H1 (cell line): ENCODE measurements around the gene LANCL3.

Source experiments
- BRCA1 ChIP-seq: IDR thresholded peaks from 2 replicates; pipeline ENCODE4 v1.6.1; 2012; ENCODE audit warnings: low read depth, low read length, improper control_type of control experiment
- EGR1 ChIP-seq: IDR thresholded peaks from 2 replicates; pipeline ENCODE4 v1.6.1; 2011; ENCODE audit warnings: low read depth, low read length, borderline replicate concordance
- EP300 ChIP-seq, 2 experiments: IDR thresholded peaks; 1 replicate in 1 of 2; 2 replicates in 1 of 2; pipeline ENCODE4 v1.6.1; 2011 to 2012; ENCODE audit warnings: low read depth in 2 of 2, low read length in 2 of 2, mild to moderate bottlenecking in 2 of 2, borderline replicate concordance in 1 of 2, inconsistent platforms in 1 of 2, moderate library complexity in 1 of 2
- EZH2 ChIP-seq: fragments of 200-600 bp; sonication (generic); IDR thresholded peaks from 2 replicates; pipeline ENCODE4 v1.7.1; 2012; ENCODE audit warnings: low read depth, mild to moderate bottlenecking, moderate library complexity, low read length, inconsistent platforms; ENCODE audit not compliant: severe bottlenecking
- JUND ChIP-seq: IDR thresholded peaks from 2 replicates; pipeline ENCODE4 v1.6.1; 2011; ENCODE audit warnings: mild to moderate bottlenecking, improper control_type of control experiment, low read length
- KDM5A ChIP-seq: fragments of 200-600 bp; IDR thresholded peaks from 2 replicates; pipeline ENCODE4 v1.7.1; 2012; ENCODE audit warnings: mild to moderate bottlenecking, low read length, inconsistent platforms, mixed read lengths
- POLR2A ChIP-seq, 2 experiments: IDR thresholded peaks; 1 replicate in 1 of 2; 2 replicates in 1 of 2; pipeline ENCODE4 v1.6.1; 2011; ENCODE audit warnings: low read depth in 2 of 2, low read length in 2 of 2, mild to moderate bottlenecking in 2 of 2; ENCODE audit errors: control extremely low read depth in 1 of 2
- POLR2AphosphoS5 ChIP-seq: IDR thresholded peaks from 2 replicates; pipeline ENCODE4 v1.6.1; 2011; ENCODE audit warnings: low read depth, low read length
- SAP30 ChIP-seq: fragments of 300-600 bp; sonication (generic); IDR thresholded peaks from 2 replicates; pipeline ENCODE4 v1.7.1; 2012; ENCODE audit warnings: low read length, moderate library complexity, mild to moderate bottlenecking, inconsistent platforms; ENCODE audit not compliant: insufficient read depth, insufficient replicate concordance
- SIN3A ChIP-seq, 2 experiments: IDR thresholded peaks in 1 of 2; conservative IDR thresholded peaks in 1 of 2; 2 replicates each; pipeline ENCODE4 v1.6.1; 2011 to 2012; ENCODE audit warnings: low read length in 2 of 2, improper control_type of control experiment in 1 of 2, low read depth in 1 of 2, mild to moderate bottlenecking in 1 of 2
- SRF ChIP-seq: IDR thresholded peaks from 2 replicates; pipeline ENCODE4 v1.6.1; 2011; ENCODE audit warnings: mild to moderate bottlenecking, low read depth, low read length, moderate library complexity
- ZNF274 ChIP-seq: IDR thresholded peaks from 2 replicates; pipeline ENCODE4 v1.7.0; 2012; ENCODE audit warnings: low read length, borderline replicate concordance; ENCODE audit errors: extremely low read depth
- TF ChIP-seq, protein P1 (sequence below), 3 experiments: IDR thresholded peaks; 1 replicate in 2 of 3; 2 replicates in 1 of 3; pipeline versions ENCODE4 v1.5.1 to v1.6.1; 2011; ENCODE audit warnings: low read length in 3 of 3, mild to moderate bottlenecking in 3 of 3, inconsistent platforms in 2 of 3, low read depth in 1 of 3, moderate library complexity in 1 of 3; ENCODE audit not compliant: insufficient read depth in 1 of 3; ENCODE audit errors: control extremely low read depth in 1 of 3

DNA sequence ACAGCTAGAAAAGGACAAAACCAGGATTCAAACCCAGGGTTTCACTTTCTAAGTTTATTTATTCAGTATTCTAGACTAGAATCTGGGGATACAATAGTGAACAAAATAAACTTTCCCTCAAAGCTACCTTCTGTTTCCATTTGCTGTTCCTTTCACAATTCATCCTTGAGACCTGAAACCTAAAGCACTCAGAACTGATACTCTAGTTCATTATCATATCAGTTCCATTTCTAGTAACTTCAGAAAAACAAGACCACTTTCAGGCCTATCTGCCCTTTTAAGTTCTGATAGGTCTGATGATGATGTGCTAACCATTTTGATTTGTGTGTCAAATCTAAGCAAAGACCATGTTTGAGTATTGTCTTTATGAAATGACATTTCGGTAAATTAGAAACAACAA is 106.3 kb downstream of the LANCL3 start:
- TF ChIP-seq POLR2AphosphoS5 (no peak), POLR2A (IDR thresholded peaks at IDR 0.05; ENCODE audit: control extremely low read depth in 1 of 2, low read depth in 2 of 2, low read length in 2 of 2) (no peak), KDM5A (no peak), SIN3A (conservative IDR thresholded peaks at IDR 0.05 in 1 of 2, IDR thresholded peaks at IDR 0.05 in 1 of 2; ENCODE audit: low read depth in 1 of 2, low read length in 2 of 2) (no peak), EZH2 (no peak), BRCA1 (no peak), SAP30 (no peak), SRF (no peak), JUND (no peak), ZNF274 (no peak), EGR1 (no peak), EP300 (IDR thresholded peaks at IDR 0.05; ENCODE audit: borderline replicate concordance in 1 of 2, low read depth in 2 of 2, low read length in 2 of 2) (no peak)
- TF ChIP-seq, protein P1, sequence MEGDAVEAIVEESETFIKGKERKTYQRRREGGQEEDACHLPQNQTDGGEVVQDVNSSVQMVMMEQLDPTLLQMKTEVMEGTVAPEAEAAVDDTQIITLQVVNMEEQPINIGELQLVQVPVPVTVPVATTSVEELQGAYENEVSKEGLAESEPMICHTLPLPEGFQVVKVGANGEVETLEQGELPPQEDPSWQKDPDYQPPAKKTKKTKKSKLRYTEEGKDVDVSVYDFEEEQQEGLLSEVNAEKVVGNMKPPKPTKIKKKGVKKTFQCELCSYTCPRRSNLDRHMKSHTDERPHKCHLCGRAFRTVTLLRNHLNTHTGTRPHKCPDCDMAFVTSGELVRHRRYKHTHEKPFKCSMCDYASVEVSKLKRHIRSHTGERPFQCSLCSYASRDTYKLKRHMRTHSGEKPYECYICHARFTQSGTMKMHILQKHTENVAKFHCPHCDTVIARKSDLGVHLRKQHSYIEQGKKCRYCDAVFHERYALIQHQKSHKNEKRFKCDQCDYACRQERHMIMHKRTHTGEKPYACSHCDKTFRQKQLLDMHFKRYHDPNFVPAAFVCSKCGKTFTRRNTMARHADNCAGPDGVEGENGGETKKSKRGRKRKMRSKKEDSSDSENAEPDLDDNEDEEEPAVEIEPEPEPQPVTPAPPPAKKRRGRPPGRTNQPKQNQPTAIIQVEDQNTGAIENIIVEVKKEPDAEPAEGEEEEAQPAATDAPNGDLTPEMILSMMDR (IDR thresholded peaks at IDR 0.05; ENCODE audit: control extremely low read depth in 1 of 3, insufficient read depth in 1 of 3, low read depth in 1 of 3, low read length in 3 of 3) = no peak
